BE2C (cell line): Measurements from ENCODE around the gene SDHC.

Experiments used
- DNase-seq: peaks from one replicate; pipeline ENCODE4 v3.0.0-alpha.2; 2020
- H3K27me3 ChIP-seq: fragments of 250-450 bp; sonication (Bioruptor Pico); 2 replicates; pipeline ENCODE4 v1.5.1; 2020; ENCODE audit warnings: mild to moderate bottlenecking
- H3K36me3 ChIP-seq: fragments of 250-450 bp; sonication (Bioruptor Pico); 2 replicates; pipeline ENCODE4 v1.5.1; 2020; ENCODE audit warnings: mild to moderate bottlenecking
- H3K4me1 ChIP-seq: fragments of 250-450 bp; sonication (Bioruptor Pico); 2 replicates; pipeline ENCODE4 v1.5.1; 2020
- H3K4me3 ChIP-seq: 2 replicates; pipeline ENCODE4 v1.5.1; 2011; ENCODE audit warnings: low read depth, low read length
- H3K9me3 ChIP-seq: fragments of 250-450 bp; sonication (Bioruptor Pico); 2 replicates; pipeline ENCODE4 v1.5.1; 2020
- TF ChIP-seq, protein P1 (sequence below): IDR thresholded peaks from 2 replicates; pipeline ENCODE4 v1.5.1; 2012; ENCODE audit warnings: mild to moderate bottlenecking, low read depth, low read length

SDHC gene

DNA sequence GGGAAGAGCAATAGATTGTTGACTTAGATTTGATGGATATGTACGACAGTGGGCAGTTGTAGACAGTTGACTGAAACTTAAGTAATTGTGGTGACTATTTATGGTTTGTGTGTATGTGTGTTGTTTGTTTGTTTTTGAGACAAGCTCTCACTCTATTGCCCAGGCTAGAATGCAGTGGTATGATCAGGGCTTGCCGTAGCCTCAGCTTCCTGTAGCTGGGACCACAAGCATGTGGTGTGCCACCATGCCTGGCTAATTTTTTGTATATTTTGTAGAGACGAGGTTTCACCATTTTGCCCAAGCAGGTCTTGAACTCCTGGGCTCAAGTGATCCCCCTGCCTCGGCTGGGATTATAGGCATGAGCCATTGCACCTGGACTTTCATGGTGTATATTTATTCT lies 9.8 kb downstream of the SDHC start:
- H3K9me3 ChIP-seq: no peaks in the 10 kb centered on the region
- TF ChIP-seq, protein P1, sequence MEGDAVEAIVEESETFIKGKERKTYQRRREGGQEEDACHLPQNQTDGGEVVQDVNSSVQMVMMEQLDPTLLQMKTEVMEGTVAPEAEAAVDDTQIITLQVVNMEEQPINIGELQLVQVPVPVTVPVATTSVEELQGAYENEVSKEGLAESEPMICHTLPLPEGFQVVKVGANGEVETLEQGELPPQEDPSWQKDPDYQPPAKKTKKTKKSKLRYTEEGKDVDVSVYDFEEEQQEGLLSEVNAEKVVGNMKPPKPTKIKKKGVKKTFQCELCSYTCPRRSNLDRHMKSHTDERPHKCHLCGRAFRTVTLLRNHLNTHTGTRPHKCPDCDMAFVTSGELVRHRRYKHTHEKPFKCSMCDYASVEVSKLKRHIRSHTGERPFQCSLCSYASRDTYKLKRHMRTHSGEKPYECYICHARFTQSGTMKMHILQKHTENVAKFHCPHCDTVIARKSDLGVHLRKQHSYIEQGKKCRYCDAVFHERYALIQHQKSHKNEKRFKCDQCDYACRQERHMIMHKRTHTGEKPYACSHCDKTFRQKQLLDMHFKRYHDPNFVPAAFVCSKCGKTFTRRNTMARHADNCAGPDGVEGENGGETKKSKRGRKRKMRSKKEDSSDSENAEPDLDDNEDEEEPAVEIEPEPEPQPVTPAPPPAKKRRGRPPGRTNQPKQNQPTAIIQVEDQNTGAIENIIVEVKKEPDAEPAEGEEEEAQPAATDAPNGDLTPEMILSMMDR: no peak

DNA sequence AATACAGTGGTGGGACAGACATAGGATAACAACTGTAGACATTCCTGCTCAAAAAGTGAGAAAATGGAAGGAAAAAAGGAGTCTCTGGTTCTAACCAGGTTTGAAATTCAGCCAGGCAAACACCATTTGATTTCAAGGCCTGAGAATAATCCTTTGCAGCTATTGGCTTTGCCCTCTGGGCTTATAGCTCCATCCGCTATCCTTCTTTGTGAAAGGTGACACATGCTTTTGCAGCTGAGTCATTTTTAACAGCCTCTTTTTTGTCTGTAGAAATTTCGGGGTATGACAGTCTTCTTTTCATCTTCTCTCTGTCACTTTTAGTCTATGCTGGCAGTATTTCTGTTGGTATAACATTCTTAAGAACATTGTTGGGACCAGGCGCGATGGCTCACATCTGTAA lies 16.2 kb downstream of the SDHC start:
- no peak for DNase-seq
- H3K36me3 ChIP-seq: peaks cover 41% of the 10 kb centered on the region
- TF ChIP-seq, protein P1: no peak
- no peaks in the 10 kb centered on the region for H3K4me1 ChIP-seq
- H3K27me3 ChIP-seq: no peaks in the 10 kb centered on the region
- no peaks in the 10 kb centered on the region; the same call in 1 of the 2 replicates for H3K9me3 ChIP-seq
- no peak overlapping the region for H3K4me3 ChIP-seq

More for the DNA sequence above, 9.8 kb downstream of the SDHC start:
- Histone ChIP-seq H3K4me3 (no peak overlapping the region), H3K27me3 (no peaks in the 10 kb centered on the region), H3K36me3 (peaks cover 33% of the 10 kb centered on the region), H3K4me1 (no peaks in the 10 kb centered on the region)
- no peak for DNase-seq

GRCh38 chr1:161333166-161333565 lies 19.0 kb downstream of the SDHC start:
- peaks cover 26% of the 10 kb centered on the region for H3K36me3 ChIP-seq
- TF ChIP-seq, protein P1: no peak

GRCh38 chr1:161335796-161336195 lies 21.6 kb downstream of the SDHC start:
- no peak for DNase-seq
- Histone ChIP-seq H3K4me1 (no peaks in the 10 kb centered on the region), H3K9me3 (no peaks in the 10 kb centered on the region; the same call in 1 of the 2 replicates), H3K36me3 (peaks cover 19% of the 10 kb centered on the region), H3K4me3 (no peak overlapping the region), H3K27me3 (no peaks in the 10 kb centered on the region)
- TF ChIP-seq, protein P1: no peak

More at GRCh38 chr1:161333166-161333565, 19.0 kb downstream of the SDHC start:
- Histone ChIP-seq H3K4me1 (no peaks in the 10 kb centered on the region), H3K9me3 (no peaks in the 10 kb centered on the region; the same call in 1 of the 2 replicates), H3K4me3 (no peak overlapping the region), H3K27me3 (no peaks in the 10 kb centered on the region)
- DNase-seq: no peak

DNA sequence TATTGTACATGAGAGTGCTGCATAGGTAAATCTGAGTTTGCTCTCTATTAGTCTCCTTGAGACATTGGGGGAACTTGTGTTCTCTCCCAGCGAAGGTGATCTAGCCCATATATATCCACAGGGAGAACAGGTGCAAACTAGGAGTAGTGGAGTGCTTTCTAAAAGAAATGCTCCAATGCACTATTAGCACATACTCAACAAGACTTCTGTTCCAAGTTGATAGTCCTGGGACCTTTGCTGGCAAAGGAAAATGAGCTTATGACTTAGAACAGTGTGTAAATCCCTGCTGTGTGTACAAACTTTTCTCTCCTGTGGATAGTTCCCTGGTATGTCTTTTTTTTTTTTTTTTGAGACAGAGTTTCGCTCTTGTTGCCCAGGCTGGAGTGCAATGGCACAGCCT lies 28.0 kb downstream of the SDHC start:
- Histone ChIP-seq H3K27me3 (no peaks in the 10 kb centered on the region), H3K4me3 (no peak overlapping the region), H3K4me1 (no peaks in the 10 kb centered on the region), H3K36me3 (peaks cover 13% of the 10 kb centered on the region), H3K9me3 (no peaks in the 10 kb centered on the region)
- no peak for DNase-seq
- TF ChIP-seq, protein P1: no peak

DNA sequence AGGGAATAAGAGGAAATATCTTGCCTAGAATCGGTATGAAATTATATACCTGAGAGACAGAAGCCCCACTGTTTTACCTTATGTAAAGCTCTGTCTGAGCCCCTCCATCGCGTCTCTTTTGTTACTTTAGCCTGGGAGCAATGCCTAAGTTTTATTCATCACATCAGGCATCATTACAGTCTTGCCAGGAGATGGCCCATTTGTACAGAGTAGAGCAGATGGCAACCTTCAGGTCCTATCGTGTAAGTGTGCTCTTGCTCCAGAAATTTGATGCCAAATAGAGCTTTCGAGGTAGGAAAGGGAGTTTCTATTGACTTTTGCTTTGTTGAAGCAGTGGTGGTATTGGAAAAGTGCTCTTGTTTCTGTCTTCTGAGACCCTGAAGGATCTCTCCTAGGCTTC lies 28.6 kb downstream of the SDHC start:
- Histone ChIP-seq H3K9me3 (no peaks in the 10 kb centered on the region), H3K4me1 (no peaks in the 10 kb centered on the region), H3K27me3 (no peaks in the 10 kb centered on the region), H3K4me3 (no peak overlapping the region), H3K36me3 (peaks cover 13% of the 10 kb centered on the region)
- TF ChIP-seq, protein P1: no peak
- no peak for DNase-seq
